ENCODE data around the gene CYP26C1. TPM values are rescaled to one million over a fixed set of nuclear protein-coding genes. Genes with fewer than 3 reads are reported as not detected.

Gene CYP26C1
- total RNA-seq, 3 donors from 2014 or later (not counting 1 experiment from before 2014, with no cell fraction given), result 0.09 TPM; not detected in 2

- TF ChIP-seq CTCF (IDR thresholded peaks at IDR 0.05), result no peak
- no peak for ATAC-seq
- Mint-ChIP-seq H3K4me3 (no peak overlapping the region), H3K4me1 (peaks cover 0 to 7% of the 10 kb centered on the region in 2 donors), H3K36me3 (no peaks in the 10 kb centered on the region), H3K27ac (peak overlapping the region in 1 of 2 donors; percentile 2), H3K27me3 (ENCODE audit: low read depth in 2 of 2) (no peaks in the 10 kb centered on the region), H3K9me3 (no peaks in the 10 kb centered on the region)
- WGBS (ENCODE audit: insufficient coverage), result 12% methylated on average over 3 of the region's 3 CpGs
- Histone ChIP-seq H3K27ac (ENCODE audit: low read length) (no peak overlapping the region), H3K4me1 (ENCODE audit: control insufficient read depth, insufficient read depth, low read length) (no peaks in the 10 kb centered on the region), H3K27me3 (ENCODE audit: control insufficient read depth, insufficient read depth, low read length) (no peaks in the 10 kb centered on the region), H3K36me3 (ENCODE audit: control insufficient read depth, insufficient read depth, low read length) (no peaks in the 10 kb centered on the region), H3K4me3 (ENCODE audit: low read length) (no peak overlapping the region), H3K9me3 (ENCODE audit: control insufficient read depth, insufficient read depth, low read length) (no peaks in the 10 kb centered on the region)
- DNase-seq, result no peak
- intact Hi-C loops (cut with micrococcal nuclease), result no loop called here
Observed at GRCh38 chr10:93039721-93040120, 20.9 kb upstream of the CYP26C1 start.

- ATAC-seq (no peak), DNase-seq (no peak)
- Histone ChIP-seq H3K9me3 (ENCODE audit: control insufficient read depth, insufficient read depth, low read length) (no peaks in the 10 kb centered on the region), H3K4me3 (ENCODE audit: low read length) (no peak overlapping the region), H3K36me3 (ENCODE audit: control insufficient read depth, insufficient read depth, low read length) (peaks cover 3% of the 10 kb centered on the region), H3K4me1 (ENCODE audit: control insufficient read depth, insufficient read depth, low read length) (no peaks in the 10 kb centered on the region), H3K27me3 (ENCODE audit: control insufficient read depth, insufficient read depth, low read length) (no peaks in the 10 kb centered on the region), H3K27ac (ENCODE audit: low read length) (no peak overlapping the region)
- Mint-ChIP-seq H3K4me1 (no peaks in the 10 kb centered on the region), H3K36me3 (peaks cover 9% of the 10 kb centered on the region), H3K4me3 (no peak overlapping the region), H3K9me3 (no peaks in the 10 kb centered on the region), H3K27me3 (ENCODE audit: low read depth in 2 of 2) (no peaks in the 10 kb centered on the region), H3K27ac (no peak overlapping the region)
- WGBS (ENCODE audit: insufficient coverage), result 100% methylated on average over 3 of the region's 3 CpGs
- intact Hi-C loops (cut with micrococcal nuclease), result no loop called here
- no peak for TF ChIP-seq CTCF (IDR thresholded peaks at IDR 0.05)
Observed at GRCh38 chr10:93054486-93054885, 6.1 kb upstream of the CYP26C1 start.

GRCh38 chr10:93058139-93058538 lies 2.5 kb upstream of the CYP26C1 start:
- H3K27me3 ChIP-seq (ENCODE audit: control insufficient read depth, insufficient read depth, low read length), result peaks cover 7% of the 10 kb centered on the region
- peaks cover 19% of the 10 kb centered on the region for H3K4me1 ChIP-seq (ENCODE audit: control insufficient read depth, insufficient read depth, low read length)
- TF ChIP-seq CTCF (IDR thresholded peaks at IDR 0.05), result no peak
- no peaks in the 10 kb centered on the region for H3K9me3 ChIP-seq (ENCODE audit: control insufficient read depth, insufficient read depth, low read length)
- DNase-seq, result no peak
- ATAC-seq, result no peak
- Mint-ChIP-seq H3K9me3 (no peaks in the 10 kb centered on the region), H3K4me1 (peaks cover 13 to 14% of the 10 kb centered on the region in 2 donors), H3K27me3 (ENCODE audit: low read depth in 2 of 2) (peaks cover 6 to 12% of the 10 kb centered on the region in 2 donors), H3K36me3 (peaks cover 10% of the 10 kb centered on the region), H3K27ac (no peak overlapping the region), H3K4me3 (no peak overlapping the region)
- 95% methylated on average over 2 of the region's 3 CpGs for WGBS (ENCODE audit: insufficient coverage)
- intact Hi-C loops (cut with micrococcal nuclease), result no loop called here
- H3K36me3 ChIP-seq (ENCODE audit: control insufficient read depth, insufficient read depth, low read length), result peaks cover 3% of the 10 kb centered on the region
- no peak overlapping the region for H3K27ac ChIP-seq (ENCODE audit: low read length)
- no peak overlapping the region for H3K4me3 ChIP-seq (ENCODE audit: low read length)

- H3K36me3 ChIP-seq (ENCODE audit: control insufficient read depth, insufficient read depth, low read length), result peaks cover 3% of the 10 kb centered on the region
- Mint-ChIP-seq H3K4me1 (peaks cover 13 to 14% of the 10 kb centered on the region in 2 donors), H3K27ac (no peak overlapping the region), H3K9me3 (no peaks in the 10 kb centered on the region), H3K4me3 (peak overlapping the region; percentile 47), H3K27me3 (ENCODE audit: low read depth in 2 of 2) (peaks cover 22 to 27% of the 10 kb centered on the region in 2 donors), H3K36me3 (peaks cover 10% of the 10 kb centered on the region)
- peaks cover 7% of the 10 kb centered on the region for H3K27me3 ChIP-seq (ENCODE audit: control insufficient read depth, insufficient read depth, low read length)
- no peaks in the 10 kb centered on the region for H3K9me3 ChIP-seq (ENCODE audit: control insufficient read depth, insufficient read depth, low read length)
- H3K4me1 ChIP-seq (ENCODE audit: control insufficient read depth, insufficient read depth, low read length), result peaks cover 19% of the 10 kb centered on the region
- no peak overlapping the region for H3K27ac ChIP-seq (ENCODE audit: low read length)
- ATAC-seq (no peak), DNase-seq (no peak)
- WGBS (ENCODE audit: insufficient coverage), result 56% methylated on average over 45 of the region's 45 CpGs
- H3K4me3 ChIP-seq (ENCODE audit: low read length), result no peak overlapping the region
- no peak for TF ChIP-seq CTCF (IDR thresholded peaks at IDR 0.05)
- intact Hi-C loops (cut with micrococcal nuclease), result no loop called here
Observed at GRCh38 chr10:93060887-93061593, 442 bp downstream of the CYP26C1 start.
